Measurements from ENCODE around the gene ANGPTL4.

Gene ANGPTL4

DNA sequence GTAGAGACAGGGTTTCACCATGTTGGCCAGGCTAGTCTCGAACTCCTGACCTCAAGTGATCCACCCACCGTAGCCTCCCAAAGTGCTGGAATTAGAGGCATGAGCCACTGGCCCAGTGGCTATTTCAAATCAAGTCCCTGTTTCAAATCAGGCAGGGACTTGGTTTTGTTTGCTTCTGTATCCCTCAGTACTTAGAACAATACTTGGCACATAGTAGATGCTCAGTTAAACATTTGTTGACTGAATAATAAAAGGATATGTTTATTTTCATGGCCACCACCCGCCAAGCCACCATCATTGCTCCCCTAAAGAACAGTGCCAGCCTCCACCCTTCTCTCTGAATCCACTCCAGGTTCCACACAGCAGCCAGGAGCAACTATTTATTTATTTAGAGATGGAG lies 38.5 kb upstream of the ANGPTL4 start:
- H3K4me3 ChIP-seq (ENCODE audit: low read depth, low read length), result no peak overlapping the region
- TF ChIP-seq POLR2A (IDR thresholded peaks at IDR 0.05; ENCODE audit: extremely low read depth, insufficient read length) (no peak), CTCF (IDR thresholded peaks at IDR 0.05; ENCODE audit: low read depth, low read length) (no peak), MYC (IDR thresholded peaks at IDR 0.05; ENCODE audit: low read depth, low read length) (no peak)
- TF ChIP-seq, protein P1, sequence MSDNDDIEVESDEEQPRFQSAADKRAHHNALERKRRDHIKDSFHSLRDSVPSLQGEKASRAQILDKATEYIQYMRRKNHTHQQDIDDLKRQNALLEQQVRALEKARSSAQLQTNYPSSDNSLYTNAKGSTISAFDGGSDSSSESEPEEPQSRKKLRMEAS (IDR thresholded peaks at IDR 0.05; ENCODE audit: low read depth, low read length), result no peak
- no peak for DNase-seq (ENCODE audit: low read depth)

- no peak overlapping the region for H3K4me3 ChIP-seq (ENCODE audit: low read depth, low read length)
- TF ChIP-seq MYC (IDR thresholded peaks at IDR 0.05; ENCODE audit: low read depth, low read length) (no peak), CTCF (IDR thresholded peaks at IDR 0.05; ENCODE audit: low read depth, low read length) (no peak), POLR2A (IDR thresholded peaks at IDR 0.05; ENCODE audit: extremely low read depth, insufficient read length) (no peak)
- TF ChIP-seq, protein P1 (IDR thresholded peaks at IDR 0.05; ENCODE audit: low read depth, low read length), result no peak
- no peak for DNase-seq (ENCODE audit: low read depth)
Measured at GRCh38 chr19:8329996-8330395, 34.0 kb upstream of the ANGPTL4 start.

GRCh38 chr19:8331263-8331845 lies 32.6 kb upstream of the ANGPTL4 start:
- no peak for DNase-seq (ENCODE audit: low read depth)
- TF ChIP-seq, protein P1 (IDR thresholded peaks at IDR 0.05; ENCODE audit: low read depth, low read length), result no peak
- no peak overlapping the region for H3K4me3 ChIP-seq (ENCODE audit: low read depth, low read length)

DNA sequence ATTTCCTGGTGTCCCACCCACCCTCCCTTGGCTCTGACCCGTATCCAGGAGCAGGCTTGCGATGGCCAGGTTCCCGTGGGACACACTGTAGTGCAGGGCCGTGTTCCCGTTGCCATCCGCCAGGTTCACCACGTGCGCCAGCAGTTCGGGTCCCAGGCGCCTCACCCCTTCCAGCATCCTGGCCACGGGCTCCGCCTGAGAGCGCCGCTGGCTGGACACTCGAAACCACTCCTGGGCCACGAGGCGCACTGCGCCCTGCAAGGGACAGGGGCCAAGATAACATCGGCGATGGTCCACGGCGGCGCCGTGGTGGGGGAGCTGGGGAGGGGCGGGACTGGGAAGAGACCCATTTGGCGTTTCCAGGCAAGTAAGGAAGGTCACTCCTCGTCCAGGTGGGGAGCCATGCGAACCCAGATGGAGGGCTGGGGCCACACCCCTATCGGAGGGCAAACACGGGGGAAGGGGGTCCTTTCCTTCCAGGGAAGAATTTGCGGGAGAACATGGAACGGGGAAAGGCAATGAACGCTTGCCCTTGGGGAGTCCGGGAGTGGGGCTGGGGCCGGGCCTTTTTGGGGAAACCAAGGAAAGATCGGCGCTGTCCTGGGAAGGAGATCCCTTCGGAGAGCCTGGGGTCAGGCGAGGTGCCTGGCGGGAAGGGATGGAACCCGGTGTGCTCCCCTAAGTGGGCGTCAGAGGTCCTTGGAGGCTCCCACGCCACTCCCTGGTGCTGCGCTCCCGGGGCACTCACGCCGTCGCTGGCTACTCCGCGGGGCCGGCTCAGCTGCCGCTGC lies 30.8 kb upstream of the ANGPTL4 start:
- no peak overlapping the region for H3K4me3 ChIP-seq (ENCODE audit: low read depth, low read length)
- DNase-seq (ENCODE audit: low read depth), result no peak
- TF ChIP-seq, protein P1 (IDR thresholded peaks at IDR 0.05; ENCODE audit: low read depth, low read length), result no peak
- TF ChIP-seq POLR2A (IDR thresholded peaks at IDR 0.05; ENCODE audit: extremely low read depth, insufficient read length), result no peak
- no peak for TF ChIP-seq CTCF (IDR thresholded peaks at IDR 0.05; ENCODE audit: low read depth, low read length)
- no peak for TF ChIP-seq MYC (IDR thresholded peaks at IDR 0.05; ENCODE audit: low read depth, low read length)

GRCh38 chr19:8333767-8334457 lies 30.0 kb upstream of the ANGPTL4 start:
- TF ChIP-seq CTCF (IDR thresholded peaks at IDR 0.05; ENCODE audit: low read depth, low read length) (no peak), MYC (IDR thresholded peaks at IDR 0.05; ENCODE audit: low read depth, low read length) (no peak), POLR2A (IDR thresholded peaks at IDR 0.05; ENCODE audit: extremely low read depth, insufficient read length) (no peak)
- TF ChIP-seq, protein P1 (IDR thresholded peaks at IDR 0.05; ENCODE audit: low read depth, low read length), result no peak
- H3K4me3 ChIP-seq (ENCODE audit: low read depth, low read length), result no peak overlapping the region
- DNase-seq (ENCODE audit: low read depth), result no peak
